Raji (cell line): ENCODE data around the gene ATF5.

Source experiments
- POLR2A ChIP-seq: IDR thresholded peaks from 2 replicates; pipeline ENCODE4 v1.6.1; 2011; ENCODE audit warnings: low read depth, low read length, control low read depth; ENCODE audit not compliant: insufficient read depth

Gene ATF5

DNA sequence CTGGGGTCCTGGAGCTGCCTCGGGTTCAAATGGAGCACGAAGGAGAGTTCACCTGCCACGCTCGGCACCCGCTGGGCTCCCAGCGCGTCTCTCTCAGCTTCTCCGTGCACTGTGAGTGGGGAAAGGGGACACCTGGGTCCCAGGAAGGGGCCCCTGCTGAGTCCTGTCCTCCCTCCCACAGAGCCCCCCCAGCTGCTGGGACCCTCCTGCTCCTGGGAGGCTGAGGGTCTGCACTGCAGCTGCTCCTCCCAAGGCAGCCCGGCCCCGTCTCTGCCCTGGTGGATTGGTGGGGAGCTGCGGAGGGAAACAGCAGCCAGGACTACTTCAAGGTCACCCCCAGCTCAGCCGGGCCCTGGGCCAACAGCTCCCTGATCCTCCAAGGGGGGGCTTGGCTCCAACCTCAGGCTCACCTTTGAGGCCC, 43.0 kb downstream of the ATF5 start:
- TF ChIP-seq POLR2A = no peak

GRCh38 chr19:49972841-49973240, 43.8 kb downstream of the ATF5 start:
- no peak for TF ChIP-seq POLR2A

- TF ChIP-seq POLR2A = no peak
Measured at GRCh38 chr19:49973987-49974386, 45.0 kb downstream of the ATF5 start.

DNA sequence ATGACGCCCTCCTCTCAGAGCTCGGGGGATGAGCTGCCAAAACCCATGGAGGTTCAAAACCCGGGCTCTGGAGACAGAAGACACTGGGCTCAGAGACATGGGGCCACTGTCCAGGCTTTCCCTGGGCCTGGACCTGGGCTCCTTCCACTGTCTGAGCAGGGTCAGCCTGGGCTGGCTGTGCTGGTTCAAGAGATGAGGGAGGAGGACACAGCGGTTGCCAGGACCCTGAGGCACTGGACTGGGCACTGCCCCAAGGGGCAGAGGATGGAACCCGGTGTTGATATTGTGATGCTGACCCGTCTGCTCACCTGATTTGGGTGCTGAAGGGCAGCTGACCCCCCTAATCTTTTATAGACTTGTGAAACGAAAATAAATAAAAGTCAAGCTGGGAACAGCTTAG, 46.0 kb downstream of the ATF5 start:
- no peak for TF ChIP-seq POLR2A

DNA sequence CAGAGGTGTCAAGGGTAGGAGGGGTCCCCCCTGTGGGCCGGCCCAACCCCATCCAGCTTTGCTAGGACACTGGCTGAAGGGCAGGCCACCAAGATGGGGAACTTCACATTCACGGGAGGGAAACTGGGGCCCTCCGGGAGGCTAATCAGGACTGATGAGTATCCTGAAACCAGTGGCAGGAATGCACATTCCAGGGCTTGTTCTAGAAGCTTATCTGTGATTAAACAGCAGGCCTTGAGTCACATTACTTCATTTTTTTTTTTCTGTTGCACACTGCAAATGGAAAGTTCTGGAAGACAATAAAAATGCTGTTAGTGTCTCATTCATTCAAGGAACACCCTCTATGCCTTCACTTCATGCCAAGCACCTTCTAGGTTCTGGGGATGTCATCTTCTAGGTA, 47.5 kb downstream of the ATF5 start:
- no peak for TF ChIP-seq POLR2A

DNA sequence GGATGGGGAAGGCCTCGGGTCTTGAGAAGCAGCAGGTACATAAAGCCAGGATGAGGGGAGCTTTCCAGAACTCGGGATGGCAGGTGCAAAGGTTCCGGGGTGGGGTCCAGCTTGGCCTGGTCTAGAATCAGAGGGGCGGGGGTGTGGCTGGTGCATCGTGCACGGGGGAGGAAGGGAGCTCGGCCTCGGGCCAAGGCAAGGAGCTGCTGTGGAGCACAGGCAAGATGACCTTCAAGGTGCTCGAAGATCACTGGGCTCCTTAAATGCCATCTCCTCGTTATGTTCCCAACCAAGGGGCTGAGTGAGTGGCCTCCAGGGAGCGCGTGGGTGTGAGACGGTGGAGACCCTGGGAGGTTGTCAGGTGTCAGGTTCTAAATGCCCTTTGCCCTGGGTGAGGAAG, 48.1 kb downstream of the ATF5 start:
- no peak for TF ChIP-seq POLR2A

- no peak for TF ChIP-seq POLR2A
Measured at GRCh38 chr19:49977881-49978280, 48.9 kb downstream of the ATF5 start.

- no peak for TF ChIP-seq POLR2A
Measured at GRCh38 chr19:49978324-49978723, 49.3 kb downstream of the ATF5 start.

GRCh38 chr19:49981603-49982593, 52.9 kb downstream of the ATF5 start:
- no peak for TF ChIP-seq POLR2A
